H1 (cell line): Measurements from ENCODE around the gene NPHP3. TPM values are rescaled to one million over a fixed set of nuclear protein-coding genes. Genes with fewer than 3 reads are reported as not detected.

Source experiments
- CTCF ChIA-PET: fragments of 300-600 bp; sonication (Branson Sonifier 250); formaldehyde crosslinking; loops from one replicate; lab custom pipeline; 2021; ENCODE audit not compliant: partially characterized antibody; lab: Charles Lee
- POLR2A ChIA-PET: fragments of 300-600 bp; sonication (Branson Sonifier 250); formaldehyde crosslinking; loops from one replicate; lab custom pipeline; 2021; ENCODE audit warnings: inconsistent platforms; ENCODE audit not compliant: partially characterized antibody; lab: Charles Lee
- DNase-seq, 2 experiments: peaks; one replicate each; pipeline versions ENCODE4 v3.0.0 to v3.0.0-alpha.2; 2010 to 2022; ENCODE audit warnings: low spot score in 2 of 2, low read depth in 1 of 2, mixed read lengths in 1 of 2
- FAIRE-seq: peaks from 2 replicates; lab custom pipeline; 2011; peaks lifted over from hg19 to GRCh38; lab: Jason Lieb, UNC
- H2AFZ ChIP-seq: 2 replicates; pipeline ENCODE4 v1.8.1; 2012; ENCODE audit warnings: low read length, inconsistent platforms
- H2AK5ac ChIP-seq: 2 replicates; pipeline ENCODE4 v1.6.1; 2013; ENCODE audit warnings: low read depth, low read length
- H2BK120ac ChIP-seq: replicated peaks from 2 replicates; pipeline ENCODE3; 2013; ENCODE audit warnings: low read depth, low read length, inconsistent platforms
- H2BK12ac ChIP-seq: 2 replicates; pipeline ENCODE4 v1.6.1; 2013; ENCODE audit warnings: low read depth, low read length
- H2BK15ac ChIP-seq: 2 replicates; pipeline ENCODE4 v1.6.1; 2013; ENCODE audit warnings: low read length
- H2BK20ac ChIP-seq: 2 replicates; pipeline ENCODE4 v1.6.1; 2013; ENCODE audit warnings: low read length
- H2BK5ac ChIP-seq: 2 replicates; pipeline ENCODE4 v1.6.1; 2013; ENCODE audit warnings: low read depth, low read length
- H3K14ac ChIP-seq: 2 replicates; pipeline ENCODE4 v1.6.1; 2013; ENCODE audit warnings: inconsistent platforms; ENCODE audit not compliant: insufficient read length
- H3K18ac ChIP-seq: 2 replicates; pipeline ENCODE4 v1.6.1; 2013; ENCODE audit warnings: low read length; ENCODE audit errors: extremely low read depth
- H3K23ac ChIP-seq: 2 replicates; pipeline ENCODE4 v1.6.1; 2013; ENCODE audit warnings: inconsistent platforms; ENCODE audit not compliant: insufficient read length
- H3K23me2 ChIP-seq: 2 replicates; pipeline ENCODE4 v1.6.1; 2013; ENCODE audit warnings: low read depth, low read length
- H3K27ac ChIP-seq: 2 replicates; pipeline ENCODE4 v1.6.1; 2011; ENCODE audit warnings: low read depth, low read length, inconsistent platforms
- H3K27me3 ChIP-seq, 4 experiments: replicated peaks in 1 of 4; 1 replicate in 1 of 4; 2 replicates in 3 of 4; pipeline versions ENCODE4 v1.6.1 to v1.8.1; 2011 to 2013; ENCODE audit warnings: low read length in 3 of 4, mild to moderate bottlenecking in 3 of 4, inconsistent platforms in 2 of 4, mixed read lengths in 2 of 4, moderate library complexity in 1 of 4; ENCODE audit not compliant: control insufficient read depth in 3 of 4, insufficient read depth in 3 of 4; ENCODE audit errors: extremely low read depth in 1 of 4
- H3K36me3 ChIP-seq, 4 experiments: 2 replicates each; pipeline versions ENCODE4 v1.6.1 to v1.8.1; 2011 to 2013; ENCODE audit warnings: mild to moderate bottlenecking in 4 of 4, low read length in 3 of 4, moderate library complexity in 2 of 4, control low read depth in 1 of 4, inconsistent platforms in 1 of 4; ENCODE audit not compliant: insufficient read depth in 4 of 4, control insufficient read depth in 2 of 4
- H3K4ac ChIP-seq: replicated peaks from 2 replicates; pipeline ENCODE3; 2013; ENCODE audit warnings: low read length, low read depth, mixed read lengths, inconsistent platforms; ENCODE audit not compliant: insufficient read length
- H3K4me1 ChIP-seq, 4 experiments: replicated peaks in 1 of 4; 1 replicate in 1 of 4; 2 replicates in 3 of 4; pipeline versions ENCODE4 v1.6.1 to v1.8.1; 2011 to 2013; ENCODE audit warnings: low read length in 3 of 4, inconsistent platforms in 2 of 4, mixed read lengths in 1 of 4; ENCODE audit not compliant: insufficient read depth in 4 of 4, control insufficient read depth in 3 of 4
- H3K4me2 ChIP-seq, 2 experiments: 2 replicates each; pipeline versions ENCODE4 v1.6.1 to v1.8.1; 2011 to 2013; ENCODE audit warnings: low read depth in 2 of 2, low read length in 2 of 2, control low read depth in 1 of 2, inconsistent platforms in 1 of 2, mild to moderate bottlenecking in 1 of 2; ENCODE audit not compliant: insufficient read depth in 1 of 2
- H3K4me3 ChIP-seq, 4 experiments: fragments of 200-600, 300-600 bp in 1 of 4; sonication (generic), shearing (Covaris generic), sonication (Bioruptor Twin) in 1 of 4; 2 replicates each; pipeline versions ENCODE4 v1.5.1 to v1.8.1; 2011 to 2016; ENCODE audit warnings: low read length in 4 of 4, low read depth in 3 of 4, control low read depth in 2 of 4, inconsistent platforms in 2 of 4, mild to moderate bottlenecking in 2 of 4, mixed read lengths in 1 of 4, moderate library complexity in 1 of 4; ENCODE audit not compliant: insufficient read depth in 2 of 4; ENCODE audit errors: extremely low read depth in 1 of 4
- H3K56ac ChIP-seq: replicated peaks from 2 replicates; pipeline ENCODE3; 2013; ENCODE audit warnings: low read depth, mild to moderate bottlenecking, mixed read lengths, low read length, inconsistent platforms; ENCODE audit not compliant: insufficient read length
- H3K79me1 ChIP-seq: 2 replicates; pipeline ENCODE4 v1.6.1; 2013; ENCODE audit warnings: low read depth, low read length, control low read depth
- H3K79me2 ChIP-seq, 2 experiments: 2 replicates each; pipeline versions ENCODE4 v1.6.1 to v1.8.1; 2012 to 2013; ENCODE audit warnings: low read length in 2 of 2, mild to moderate bottlenecking in 2 of 2, inconsistent platforms in 1 of 2; ENCODE audit not compliant: insufficient read depth in 2 of 2, control insufficient read depth in 1 of 2
- H3K9ac ChIP-seq, 4 experiments: replicated peaks in 1 of 4; 1 replicate in 1 of 4; 2 replicates in 3 of 4; pipeline versions ENCODE4 v1.6.1 to v1.8.1; 2011 to 2013; ENCODE audit warnings: low read depth in 3 of 4, low read length in 3 of 4, control low read depth in 2 of 4, mild to moderate bottlenecking in 2 of 4, moderate library complexity in 2 of 4, inconsistent platforms in 1 of 4; ENCODE audit errors: extremely low read depth in 1 of 4
- H3K9me3 ChIP-seq, 2 experiments: 2 replicates each; pipeline versions ENCODE4 v1.6.1 to v1.8.1; 2012 to 2013; ENCODE audit warnings: mild to moderate bottlenecking in 2 of 2, moderate library complexity in 2 of 2, control low read depth in 1 of 2, inconsistent platforms in 1 of 2, low read depth in 1 of 2, low read length in 1 of 2, mixed read lengths in 1 of 2; ENCODE audit not compliant: insufficient read depth in 2 of 2
- H4K20me1 ChIP-seq, 2 experiments: replicated peaks in 1 of 2; 2 replicates each; pipeline versions ENCODE3 to v1.8.1; 2011 to 2013; ENCODE audit warnings: inconsistent platforms in 2 of 2, low read length in 2 of 2, mild to moderate bottlenecking in 1 of 2; ENCODE audit not compliant: insufficient read depth in 2 of 2, control insufficient read depth in 1 of 2
- H4K5ac ChIP-seq: 2 replicates; pipeline ENCODE4 v1.6.1; 2013; ENCODE audit warnings: low read length, low read depth, mixed read lengths, inconsistent platforms; ENCODE audit not compliant: insufficient read length
- H4K8ac ChIP-seq: 2 replicates; pipeline ENCODE4 v1.8.0; 2013; ENCODE audit warnings: mild to moderate bottlenecking, moderate library complexity, low read length, inconsistent platforms; ENCODE audit not compliant: insufficient read depth; ENCODE audit errors: extremely low read depth
- H4K91ac ChIP-seq: replicated peaks from 2 replicates; pipeline ENCODE3; 2013; ENCODE audit warnings: low read length, mixed read lengths, inconsistent platforms; ENCODE audit not compliant: insufficient read length
- ASH2L ChIP-seq: fragments of 200-600, 300-600 bp; sonication (generic); IDR thresholded peaks from one replicate; pipeline ENCODE4 v1.7.1; 2017; ENCODE audit warnings: low read length
- CREB1 ChIP-seq: IDR thresholded peaks from 2 replicates; pipeline ENCODE4 v1.6.1; 2012; ENCODE audit warnings: inconsistent platforms
- KDM4A ChIP-seq: IDR thresholded peaks from one replicate; pipeline ENCODE4 v1.7.1; 2012; ENCODE audit warnings: low read depth, mild to moderate bottlenecking, moderate library complexity, low read length, inconsistent platforms; ENCODE audit not compliant: severe bottlenecking
- NRF1 ChIP-seq: IDR thresholded peaks from 2 replicates; pipeline ENCODE4 v1.6.1; 2011; ENCODE audit warnings: mild to moderate bottlenecking, low read depth, low read length, improper control_type of control experiment
- PHF8 ChIP-seq: fragments of 200-600 bp; sonication (generic); conservative IDR thresholded peaks from 2 replicates; pipeline ENCODE4 v1.7.1; 2012; ENCODE audit warnings: low read depth, mild to moderate bottlenecking, inconsistent platforms, low read length, moderate library complexity
- POLR2AphosphoS5 ChIP-seq: IDR thresholded peaks from 2 replicates; pipeline ENCODE4 v1.6.1; 2011; ENCODE audit warnings: low read depth, low read length
- RNF2 ChIP-seq: fragments of 200-900, 300-1000 bp; sonication (generic); IDR thresholded peaks from 2 replicates; pipeline ENCODE4 v1.7.1; 2016; ENCODE audit warnings: borderline replicate concordance, low read depth, mild to moderate bottlenecking, antibody characterized with exemption, low read length; ENCODE audit not compliant: poor library complexity, severe bottlenecking; ENCODE audit errors: missing control alignments
- RXRA ChIP-seq: IDR thresholded peaks from 2 replicates; pipeline ENCODE4 v1.6.1; 2011; ENCODE audit warnings: low read depth, mild to moderate bottlenecking, low read length, moderate library complexity; ENCODE audit not compliant: insufficient read depth
- SIN3A ChIP-seq, 2 experiments: IDR thresholded peaks in 1 of 2; conservative IDR thresholded peaks in 1 of 2; 2 replicates each; pipeline ENCODE4 v1.6.1; 2011 to 2012; ENCODE audit warnings: low read length in 2 of 2, improper control_type of control experiment in 1 of 2, low read depth in 1 of 2, mild to moderate bottlenecking in 1 of 2
- TCF12 ChIP-seq: IDR thresholded peaks from 2 replicates; pipeline ENCODE4 v1.6.1; 2011; ENCODE audit warnings: low read depth, mild to moderate bottlenecking, low read length
- WGBS, 2 experiments: shearing (Covaris generic) in 1 of 2; methylation state at CpG; one replicate each; pipeline versions ENCODE4 v1.1.6 to v1.1.7; 2013 to 2015; ENCODE audit warnings: low lambda C conversion rate in 2 of 2, mixed read lengths in 2 of 2, inconsistent platforms in 1 of 2, low coverage in 1 of 2, missing lambda C conversion rate in 1 of 2; ENCODE audit not compliant: insufficient replicate concordance in 2 of 2, insufficient coverage in 1 of 2, insufficient read length in 1 of 2; ENCODE audit errors: extremely low coverage in 1 of 2, missing lambda C conversion rate in 1 of 2; 5-methylcytosine and 5-hydroxymethylcytosine counted together
- polyA plus RNA-seq, 7 experiments: library from polyadenylated mRNA; depleted of rRNA in 3 of 7; stranded (reverse) in 5 of 7; unstranded in 2 of 7; fragments of >200 nt in 5 of 7; fragments of 200-250 nt in 2 of 7; gene quantifications; 1 replicate in 5 of 7; 2 replicates in 1 of 7; 4 replicates in 1 of 7; pipeline versions ENCODE4 v1.2.1 to v1.2.3, GENCODE V29; 2011 to 2013; ENCODE audit warnings: missing spikeins in 2 of 7, mixed read lengths in 2 of 7
- total RNA-seq: library from RNA; stranded (reverse); fragmentation: NEBNext Ultra II Directional; extraction: Animal tissue kit (Norgen Biotek cat#: 25700); gene quantifications from 2 replicates; pipeline ENCODE4 v1.2.1, GENCODE V29; 2021

The NPHP3 gene
- total and polyA plus RNA-seq, 2 of the 8 experiments (the other 6 are each of a cell fraction or from before 2014, with no cell fraction given) = 6.8 to 14.8 TPM

GRCh38 chr3:132723024-132723950 lies 1.1 kb upstream of the NPHP3 start:
- WGBS, 2 experiments = 18% methylated on average over 19 of the region's 19 CpGs; no CpG with 5 or more reads in 1 of the 2 experiments
- ChIA-PET CTCF (interaction anchor here (0.6 to 1.3 kb wide), 4 partner anchors 145 to 914 kb away, joined by 3 read pairs; no protein-coding TSS in a partner anchor), POLR2A (no interaction called here)
- Histone ChIP-seq H3K9ac (peak overlapping the region; percentile 10 to 77 (median 39); a peak in 6 of 7 replicates), H2BK15ac (no peak overlapping the region), H3K79me1 (no peaks in the 10 kb centered on the region), H3K79me2 (peaks cover 0 to 7% of the 10 kb centered on the region in 2 experiments; a peak in 1 of 4 replicates), H2BK5ac (peak overlapping the region; percentile 67; the same call in 1 of the 2 replicates), H4K8ac (peak overlapping the region; percentile 81), H2BK20ac (no peak overlapping the region), H4K91ac (no peak overlapping the region), H4K20me1 (no peaks in the 10 kb centered on the region), H2BK120ac (peak overlapping the region; percentile 58), H3K9me3 (no peaks in the 10 kb centered on the region), H3K23ac (no peak overlapping the region), H2AK5ac (no peak overlapping the region), H3K27ac (peak overlapping the region; percentile 54; the same call in 1 of the 2 replicates), H2AFZ (peak overlapping the region; percentile 97), H3K4me2 (peak overlapping the region; percentile 57 to 74), H3K14ac (no peak overlapping the region), H3K27me3 (no peaks in the 10 kb centered on the region), H4K5ac (peak overlapping the region; percentile 41), H3K18ac (0 out of 2 replicates have a peak overlapping the region, but pooled peaks have one; percentile 79), H3K4me3 (peak overlapping the region; percentile 60 to 96 (median 88)), H3K36me3 (peaks cover 0 to 6% (median 4%) of the 10 kb centered on the region in 4 experiments; a peak in 4 of 8 replicates), H3K4me1 (peaks cover 0 to 2% (median 0%) of the 10 kb centered on the region in 4 experiments; a peak in 1 of 7 replicates), H3K56ac (no peak overlapping the region), H3K4ac (no peak overlapping the region), H2BK12ac (no peak overlapping the region), H3K23me2 (no peaks in the 10 kb centered on the region)
- FAIRE-seq (no peak), DNase-seq (no peak)
- TF ChIP-seq NRF1 (no peak), POLR2AphosphoS5 (no peak; the same call in 1 of the 2 replicates), KDM4A (peak; percentile 55), RNF2 (no peak), TCF12 (no peak), SIN3A (conservative IDR thresholded peaks at IDR 0.05 in 1 of 2, IDR thresholded peaks at IDR 0.05 in 1 of 2; ENCODE audit: low read depth in 1 of 2, low read length in 2 of 2) (peak in 1 of 2 experiments; percentile 76; a peak in 2 of 4 replicates), RXRA (no peak), CREB1 (no peak), PHF8 (peak; percentile 67; the same call in 1 of the 2 replicates), ASH2L (peak; percentile 19)
